CD14-positive monocyte (primary cell): Measurements from ENCODE around the gene GNA12. TPM values are rescaled to one million over a fixed set of nuclear protein-coding genes. Genes with fewer than 3 reads are reported as not detected.
A peak's percentile ranks its signal among the peaks of the same experiment; 100 is the strongest.

Source experiments
- DNase-seq, 3 donors: peaks; one replicate each; pipeline ENCODE4 v3.0.0-alpha.2; 2011 to 2022
- H2AFZ ChIP-seq: 2 replicates; pipeline ENCODE4 v1.6.0; 2012; ENCODE audit warnings: mild to moderate bottlenecking, low read depth, low read length, inconsistent platforms; ENCODE audit not compliant: insufficient read depth, poor library complexity, severe bottlenecking
- H3K27ac ChIP-seq, 2 donors: 1 replicate in 1 of 2; 2 replicates in 1 of 2; pipeline ENCODE4 v1.5.1; 2012 to 2013; ENCODE audit warnings: low read length in 2 of 2, control low read depth in 1 of 2, inconsistent platforms in 1 of 2, low read depth in 1 of 2, mild to moderate bottlenecking in 1 of 2
- H3K27me3 ChIP-seq, 2 donors: one replicate each; pipeline versions ENCODE4 v1.6.0 to v1.6.1; 2011 to 2013; ENCODE audit warnings: low read length in 2 of 2; ENCODE audit not compliant: control insufficient read depth in 2 of 2, insufficient read depth in 2 of 2
- H3K36me3 ChIP-seq, 2 donors: replicated peaks in 1 of 2; 1 replicate in 1 of 2; 2 replicates in 1 of 2; pipeline versions ENCODE4 v1.5.1 to v1.6.1; 2012 to 2013; ENCODE audit warnings: low read length in 2 of 2, control low read depth in 1 of 2, inconsistent platforms in 1 of 2, mild to moderate bottlenecking in 1 of 2; ENCODE audit not compliant: insufficient read depth in 2 of 2, control insufficient read depth in 1 of 2
- H3K4me1 ChIP-seq, 2 donors: 1 replicate in 1 of 2; 2 replicates in 1 of 2; pipeline versions ENCODE4 v1.5.1 to v1.6.1; 2012 to 2013; ENCODE audit warnings: low read length in 2 of 2, control low read depth in 1 of 2, inconsistent platforms in 1 of 2, mild to moderate bottlenecking in 1 of 2, moderate library complexity in 1 of 2; ENCODE audit not compliant: insufficient read depth in 2 of 2, control insufficient read depth in 1 of 2
- H3K4me2 ChIP-seq: replicated peaks from 2 replicates; pipeline ENCODE3; 2012; ENCODE audit warnings: low read length, moderate library complexity, mild to moderate bottlenecking; ENCODE audit not compliant: poor library complexity, severe bottlenecking; ENCODE audit errors: extremely low read depth
- H3K4me3 ChIP-seq, 3 experiments: fragments of 200-600 bp in 1 of 3; sonication (generic) in 1 of 3; replicated peaks in 1 of 3; 1 replicate in 2 of 3; 2 replicates in 1 of 3; pipeline ENCODE4 v1.5.1; 2011 to 2013; ENCODE audit warnings: low read length in 3 of 3, mild to moderate bottlenecking in 3 of 3, control low read depth in 2 of 3, low read depth in 2 of 3, inconsistent platforms in 1 of 3, moderate library complexity in 1 of 3
- H3K79me2 ChIP-seq: 2 replicates; pipeline ENCODE4 v1.6.0; 2012; ENCODE audit warnings: mild to moderate bottlenecking, control low read depth, inconsistent platforms, low read length, moderate library complexity; ENCODE audit not compliant: insufficient read depth
- H3K9ac ChIP-seq: 2 replicates; pipeline ENCODE4 v1.6.0; 2017; ENCODE audit warnings: low read length, mild to moderate bottlenecking; ENCODE audit not compliant: insufficient read depth, poor library complexity, severe bottlenecking
- H3K9me3 ChIP-seq, 2 donors: replicated peaks in 1 of 2; 1 replicate in 1 of 2; 2 replicates in 1 of 2; pipeline versions ENCODE4 v1.5.1 to v1.6.1; 2012 to 2013; ENCODE audit warnings: low read length in 2 of 2, control low read depth in 1 of 2; ENCODE audit not compliant: control insufficient read depth in 1 of 2, insufficient read depth in 1 of 2
- H4K20me1 ChIP-seq: 2 replicates; pipeline ENCODE4 v1.6.0; 2012; ENCODE audit warnings: mild to moderate bottlenecking, low read length, control low read depth, moderate library complexity; ENCODE audit not compliant: insufficient read depth
- H3K27ac Mint-ChIP-seq, 7 donors: one replicate each; pipeline ENCODE4 v1.8.0; 2020; ENCODE audit warnings: mild to moderate bottlenecking in 7 of 7, mixed read lengths in 7 of 7, moderate library complexity in 6 of 7, inconsistent platforms in 2 of 7
- H3K27me3 Mint-ChIP-seq, 3 donors: one replicate each; pipeline ENCODE4 v1.8.0; 2021 to 2022; ENCODE audit warnings: low read depth in 3 of 3, mild to moderate bottlenecking in 3 of 3, mixed read lengths in 3 of 3, moderate library complexity in 3 of 3, inconsistent platforms in 1 of 3
- H3K36me3 Mint-ChIP-seq, 2 donors: one replicate each; pipeline ENCODE4 v1.8.0; 2020; ENCODE audit warnings: mixed read lengths in 2 of 2, inconsistent platforms in 1 of 2, mild to moderate bottlenecking in 1 of 2
- H3K4me1 Mint-ChIP-seq: one replicate; pipeline ENCODE4 v1.8.0; 2020; ENCODE audit warnings: mild to moderate bottlenecking, mixed read lengths
- H3K4me3 Mint-ChIP-seq, 2 donors: one replicate each; pipeline ENCODE4 v1.8.0; 2020; ENCODE audit warnings: mild to moderate bottlenecking in 2 of 2, mixed read lengths in 2 of 2, moderate library complexity in 1 of 2
- H3K9me3 Mint-ChIP-seq, 7 donors: one replicate each; pipeline ENCODE4 v1.8.0; 2020 to 2022; ENCODE audit warnings: mixed read lengths in 7 of 7, mild to moderate bottlenecking in 6 of 7, moderate library complexity in 6 of 7, inconsistent platforms in 2 of 7
- CTCF ChIP-seq: fragments of 200-600 bp; IDR thresholded peaks from one replicate; pipeline ENCODE4 v1.8.0; 2022; ENCODE audit warnings: antibody characterized with exemption, mild to moderate bottlenecking
- WGBS: methylation state at CpG from one replicate; pipeline ENCODE4 v1.1.5; 2013; ENCODE audit warnings: missing lambda C conversion rate; ENCODE audit not compliant: insufficient coverage; 5-methylcytosine and 5-hydroxymethylcytosine counted together
- intact Hi-C, 2 donors: fragments of 100-400 bp; cut with micrococcal nuclease; formaldehyde crosslinking; loops; one replicate each; pipeline versions ENCODE4 v1.15.0 to v1.15.1; 2023
- polyA plus RNA-seq, 3 donors: library from polyadenylated mRNA; depleted of rRNA in 1 of 3; unstranded in 2 of 3; stranded (reverse) in 1 of 3; fragments of 300-500 nt in 2 of 3; fragments of >200 nt in 1 of 3; fragmentation: Illumina TruSeq in 2 of 3; gene quantifications; 1 replicate in 2 of 3; 2 replicates in 1 of 3; pipeline ENCODE4 v1.2.3, GENCODE V29; 2012 to 2021

Gene GNA12
- polyA plus RNA-seq, 3 donors, result 3.4 to 25.9 (median 10.6) TPM

DNA sequence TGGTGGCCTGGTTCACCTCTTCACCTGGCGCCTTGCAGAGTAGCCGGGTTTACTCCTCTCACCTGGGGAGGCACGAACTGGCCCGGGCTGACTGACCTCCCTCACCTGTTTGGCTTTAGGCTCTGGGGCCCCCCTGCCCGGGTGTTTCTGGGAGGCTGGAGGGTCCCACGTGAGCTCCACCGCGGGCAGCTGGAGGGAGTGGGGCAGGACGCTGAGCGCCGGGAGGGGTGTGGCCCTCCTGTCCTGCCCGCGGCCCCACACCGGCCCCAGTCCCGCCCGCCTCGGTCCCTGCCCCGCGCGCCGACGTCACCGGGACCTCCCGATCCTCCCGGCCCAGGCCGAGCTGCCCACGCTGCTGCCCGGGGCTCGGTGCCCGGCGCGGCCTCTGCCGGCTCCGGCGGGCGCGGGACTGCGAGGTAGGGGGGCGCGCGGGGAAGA lies 156.2 kb downstream of the GNA12 start, which contains the start of gene AMZ1:
TSS of gene AMZ1 (plus strand) at position 322 of the 438 bp plus-strand sequence. CDS start 12,250 bp downstream, outside the sequence.
- Histone ChIP-seq H3K27ac (no peak within 1 kb of the TSS), H3K9ac (peak within 1 kb of the TSS; percentile 6), H2AFZ (no peak within 1 kb of the TSS), H3K27me3 (peaks cover 15 to 46% of the 10 kb centered on the region in 2 donors), H4K20me1 (no peaks in the 10 kb centered on the region), H3K36me3 (no peaks in the 10 kb centered on the region), H3K4me3 (peak within 1 kb of the TSS in 1 of 3 experiments; percentile 21), H3K9me3 (no peaks in the 10 kb centered on the region), H3K4me2 (peak within 1 kb of the TSS; percentile 26), H3K79me2 (no peaks in the 10 kb centered on the region), H3K4me1 (peaks cover 49 to 52% of the 10 kb centered on the region in 2 donors)
- Mint-ChIP-seq H3K4me1 (peaks cover 31% of the 10 kb centered on the region), H3K36me3 (peaks cover 0 to 3% of the 10 kb centered on the region in 2 donors), H3K27me3 (peaks cover 47 to 66% (median 65%) of the 10 kb centered on the region in 3 donors), H3K27ac (peak within 1 kb of the TSS in 4 of 7 donors; percentile 57 to 82 (median 73)), H3K4me3 (peak within 1 kb of the TSS; percentile 53 to 85), H3K9me3 (peaks cover 0 to 12% (median 3%) of the 10 kb centered on the region in 7 donors)
- intact Hi-C loops, result loop anchor here in 1 of 2 donors (2.0 kb wide), 1 partner anchor 13 kb away; no protein-coding TSS in a partner anchor
- no peak for TF ChIP-seq CTCF
- 3% methylated on average over 40 of the region's 41 CpGs for WGBS
- DNase-seq, result no peak

DNA sequence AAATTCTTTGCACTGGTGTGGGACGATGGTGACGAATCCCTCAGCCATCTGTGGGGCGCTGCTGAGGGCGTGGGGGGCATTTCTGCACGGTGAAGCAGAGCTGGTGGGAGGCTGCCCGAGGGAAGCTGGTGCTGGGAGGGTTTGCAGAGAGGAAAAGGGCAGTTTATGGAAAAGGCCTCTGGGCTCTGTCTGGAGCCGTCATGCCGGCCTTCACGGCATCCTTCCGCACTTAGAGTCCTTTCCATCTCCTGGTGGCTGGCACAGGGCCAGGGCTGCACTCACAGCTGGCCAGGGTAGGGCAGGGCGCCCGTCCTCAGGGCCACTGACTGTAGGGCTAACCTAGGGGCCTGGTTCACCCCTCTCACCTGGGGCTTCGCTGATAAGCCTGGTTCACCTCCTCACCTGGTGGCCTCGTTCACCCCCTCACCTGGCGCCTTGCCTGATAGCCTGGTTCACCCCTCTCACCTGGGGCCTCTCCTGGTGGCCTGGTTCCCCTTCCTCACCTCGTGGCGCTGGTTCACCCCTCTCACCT lies 156.7 kb downstream of the GNA12 start:
- Mint-ChIP-seq H3K27me3 (peaks cover 49 to 69% (median 65%) of the 10 kb centered on the region in 3 donors), H3K36me3 (peaks cover 0 to 3% of the 10 kb centered on the region in 2 donors)

More for the DNA sequence above, 156.7 kb downstream of the GNA12 start:
- Mint-ChIP-seq H3K4me3 (peak overlapping the region in 1 of 2 donors; percentile 62), H3K9me3 (peaks cover 0 to 12% (median 3%) of the 10 kb centered on the region in 7 donors), H3K4me1 (peaks cover 31% of the 10 kb centered on the region), H3K27ac (no peak overlapping the region)
- no peak overlapping the region for H2AFZ ChIP-seq
- no peak for DNase-seq
- H3K9me3 ChIP-seq, result no peaks in the 10 kb centered on the region
- H3K27me3 ChIP-seq, result peaks cover 15 to 46% of the 10 kb centered on the region in 2 donors
- no peak overlapping the region for H3K27ac ChIP-seq
- 66% methylated on average over 15 of the region's 17 CpGs for WGBS
- no peak overlapping the region for H3K4me2 ChIP-seq
- intact Hi-C loops, result no loop called here
- no peak for TF ChIP-seq CTCF
- peaks cover 44 to 47% of the 10 kb centered on the region in 2 donors for H3K4me1 ChIP-seq
- no peaks in the 10 kb centered on the region for H3K36me3 ChIP-seq
- no peaks in the 10 kb centered on the region for H3K79me2 ChIP-seq
- H3K4me3 ChIP-seq, result peak overlapping the region in 1 of 3 experiments; percentile 8
- no peak overlapping the region for H3K9ac ChIP-seq
- no peaks in the 10 kb centered on the region for H4K20me1 ChIP-seq
